VCaP (cell line): ENCODE data around the gene TRIM66.
A peak's percentile ranks its signal among the peaks of the same experiment; 100 is the strongest.

Source experiments
- H3K27ac ChIP-seq: fragments of 450-650 bp; 2 replicates; pipeline ENCODE4 v1.5.1; 2017
- TF ChIP-seq, protein P1 (sequence below): fragments of 450-650 bp; conservative IDR thresholded peaks from 2 replicates; pipeline ENCODE4 v1.5.1; 2017; ENCODE audit warnings: mild to moderate bottlenecking, moderate library complexity

The TRIM66 gene, protein sequence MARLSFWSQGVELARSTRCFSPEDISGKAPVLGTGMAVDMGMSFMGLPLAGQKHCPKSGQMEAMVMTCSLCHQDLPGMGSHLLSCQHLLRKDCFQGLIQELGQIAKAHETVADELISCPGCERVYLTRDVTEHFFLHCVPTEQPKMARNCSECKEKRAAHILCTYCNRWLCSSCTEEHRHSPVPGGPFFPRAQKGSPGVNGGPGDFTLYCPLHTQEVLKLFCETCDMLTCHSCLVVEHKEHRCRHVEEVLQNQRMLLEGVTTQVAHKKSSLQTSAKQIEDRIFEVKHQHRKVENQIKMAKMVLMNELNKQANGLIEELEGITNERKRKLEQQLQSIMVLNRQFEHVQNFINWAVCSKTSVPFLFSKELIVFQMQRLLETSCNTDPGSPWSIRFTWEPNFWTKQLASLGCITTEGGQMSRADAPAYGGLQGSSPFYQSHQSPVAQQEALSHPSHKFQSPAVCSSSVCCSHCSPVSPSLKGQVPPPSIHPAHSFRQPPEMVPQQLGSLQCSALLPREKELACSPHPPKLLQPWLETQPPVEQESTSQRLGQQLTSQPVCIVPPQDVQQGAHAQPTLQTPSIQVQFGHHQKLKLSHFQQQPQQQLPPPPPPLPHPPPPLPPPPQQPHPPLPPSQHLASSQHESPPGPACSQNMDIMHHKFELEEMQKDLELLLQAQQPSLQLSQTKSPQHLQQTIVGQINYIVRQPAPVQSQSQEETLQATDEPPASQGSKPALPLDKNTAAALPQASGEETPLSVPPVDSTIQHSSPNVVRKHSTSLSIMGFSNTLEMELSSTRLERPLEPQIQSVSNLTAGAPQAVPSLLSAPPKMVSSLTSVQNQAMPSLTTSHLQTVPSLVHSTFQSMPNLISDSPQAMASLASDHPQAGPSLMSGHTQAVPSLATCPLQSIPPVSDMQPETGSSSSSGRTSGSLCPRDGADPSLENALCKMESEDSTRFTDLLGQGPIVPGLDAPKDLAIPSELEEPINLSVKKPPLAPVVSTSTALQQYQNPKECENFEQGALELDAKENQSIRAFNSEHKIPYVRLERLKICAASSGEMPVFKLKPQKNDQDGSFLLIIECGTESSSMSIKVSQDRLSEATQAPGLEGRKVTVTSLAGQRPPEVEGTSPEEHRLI (N-terminal part only)

GRCh38 chr11:8682303-8683114, at the start of gene TRIM66, which contains the start of gene RPL27A:
Gene TRIM66, minus strand, starts transcription at chr11:8682665. Its CDS starts 10,391 bp downstream, at chr11:8672274.
Gene RPL27A, plus strand, starts transcription at chr11:8682792. Its CDS starts 22 bp downstream, at chr11:8682814.
- TF ChIP-seq, protein P1, sequence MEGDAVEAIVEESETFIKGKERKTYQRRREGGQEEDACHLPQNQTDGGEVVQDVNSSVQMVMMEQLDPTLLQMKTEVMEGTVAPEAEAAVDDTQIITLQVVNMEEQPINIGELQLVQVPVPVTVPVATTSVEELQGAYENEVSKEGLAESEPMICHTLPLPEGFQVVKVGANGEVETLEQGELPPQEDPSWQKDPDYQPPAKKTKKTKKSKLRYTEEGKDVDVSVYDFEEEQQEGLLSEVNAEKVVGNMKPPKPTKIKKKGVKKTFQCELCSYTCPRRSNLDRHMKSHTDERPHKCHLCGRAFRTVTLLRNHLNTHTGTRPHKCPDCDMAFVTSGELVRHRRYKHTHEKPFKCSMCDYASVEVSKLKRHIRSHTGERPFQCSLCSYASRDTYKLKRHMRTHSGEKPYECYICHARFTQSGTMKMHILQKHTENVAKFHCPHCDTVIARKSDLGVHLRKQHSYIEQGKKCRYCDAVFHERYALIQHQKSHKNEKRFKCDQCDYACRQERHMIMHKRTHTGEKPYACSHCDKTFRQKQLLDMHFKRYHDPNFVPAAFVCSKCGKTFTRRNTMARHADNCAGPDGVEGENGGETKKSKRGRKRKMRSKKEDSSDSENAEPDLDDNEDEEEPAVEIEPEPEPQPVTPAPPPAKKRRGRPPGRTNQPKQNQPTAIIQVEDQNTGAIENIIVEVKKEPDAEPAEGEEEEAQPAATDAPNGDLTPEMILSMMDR, result no peak

DNA sequence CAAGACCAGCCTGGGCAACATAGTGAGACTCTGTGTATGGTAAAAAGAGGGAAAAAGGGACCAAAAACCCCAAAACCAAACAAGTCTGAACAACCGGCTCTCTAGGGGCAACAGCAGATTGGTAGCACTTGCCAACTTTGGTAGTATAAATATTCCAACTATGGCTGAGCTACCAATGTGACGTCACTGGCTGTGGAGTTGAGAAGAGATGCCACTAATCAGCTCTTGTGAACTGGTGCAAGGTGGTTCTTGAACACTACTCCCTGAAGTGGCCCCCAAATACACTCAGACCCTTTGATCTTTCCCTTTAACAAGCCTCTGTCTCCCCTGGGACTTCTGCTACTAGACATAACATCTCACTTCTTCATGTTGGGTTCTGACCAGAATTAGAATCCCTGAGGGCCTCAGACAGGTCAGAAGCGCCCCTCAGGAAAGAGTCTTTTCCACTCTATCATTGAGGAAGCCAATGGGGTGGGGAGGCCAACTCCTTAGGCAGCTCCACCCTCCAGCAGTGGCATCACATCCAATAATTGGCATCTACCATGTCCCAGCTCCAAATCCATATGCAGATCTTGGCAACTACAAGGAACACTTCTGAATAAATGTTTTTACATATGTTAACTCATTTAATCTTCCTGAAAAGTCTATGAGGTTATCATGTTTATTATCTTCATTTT, 49.3 kb upstream of the TRIM66 start:
- TF ChIP-seq, protein P1, result no peak
- no peak overlapping the region for H3K27ac ChIP-seq

More at GRCh38 chr11:8682303-8683114, at the start of gene TRIM66, which contains the start of gene RPL27A:
- peak within 1 kb of the TSS; percentile 96 for H3K27ac ChIP-seq

DNA sequence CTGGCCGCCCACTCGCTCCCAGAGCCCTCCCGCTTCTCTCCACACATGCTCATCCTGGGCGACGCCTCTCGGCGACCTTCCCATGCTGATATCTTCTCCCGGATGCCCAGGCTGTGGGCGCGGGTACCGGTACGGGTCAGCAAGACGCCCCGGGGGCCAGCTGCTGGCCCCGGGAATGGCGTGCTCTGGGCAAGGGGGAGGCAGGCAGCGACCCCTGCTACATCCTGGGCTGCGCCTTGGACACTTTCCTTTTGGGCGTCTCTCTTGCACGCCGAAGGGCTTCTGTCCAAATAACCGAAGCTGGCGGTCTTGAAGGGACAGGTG, 48.2 kb upstream of the TRIM66 start:
- TF ChIP-seq, protein P1, result no peak
- H3K27ac ChIP-seq, result no peak overlapping the region

DNA sequence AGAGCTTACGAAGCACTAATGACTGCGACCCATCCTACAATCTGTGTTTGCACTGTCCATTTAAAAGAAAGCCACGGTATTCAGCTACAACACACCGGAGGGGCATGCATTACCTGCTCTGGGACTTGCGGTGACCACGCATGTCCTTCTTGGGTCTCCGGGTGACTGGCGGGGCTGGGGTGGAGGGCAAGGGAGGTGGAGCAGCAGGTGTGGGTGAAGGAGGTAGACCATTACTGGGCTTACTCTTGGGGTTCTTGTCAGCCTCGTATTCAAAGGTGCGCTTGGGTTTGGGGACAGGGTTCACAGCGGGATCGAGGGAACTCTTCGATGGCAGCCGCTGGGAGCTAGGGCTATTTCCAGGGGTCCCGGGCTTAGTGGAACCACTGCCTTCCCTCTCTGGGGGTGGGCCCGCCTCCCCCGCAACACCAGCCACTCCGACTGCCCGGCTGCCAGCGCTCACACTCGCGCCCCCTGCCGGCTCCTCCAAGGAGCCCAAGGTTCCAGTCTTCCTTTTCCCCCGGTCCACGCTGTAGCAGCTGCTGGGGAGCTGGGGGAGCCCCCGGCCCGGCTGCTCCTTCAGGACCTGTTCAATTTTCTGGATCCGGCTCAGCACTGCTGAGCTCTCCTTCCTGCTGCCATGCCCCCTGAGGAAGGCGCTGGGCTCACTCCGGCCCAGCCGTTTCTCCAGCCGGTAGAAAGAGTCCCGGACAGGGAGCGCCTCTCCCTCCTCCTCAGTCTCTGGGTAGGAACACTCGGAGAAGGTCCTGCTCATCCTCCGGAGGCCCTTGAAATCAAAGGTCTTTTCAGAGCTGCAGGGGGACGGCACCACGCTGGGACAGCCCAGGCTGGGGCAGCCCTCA, 47.6 kb upstream of the TRIM66 start:
- TF ChIP-seq, protein P1, result no peak
- no peak overlapping the region for H3K27ac ChIP-seq

DNA sequence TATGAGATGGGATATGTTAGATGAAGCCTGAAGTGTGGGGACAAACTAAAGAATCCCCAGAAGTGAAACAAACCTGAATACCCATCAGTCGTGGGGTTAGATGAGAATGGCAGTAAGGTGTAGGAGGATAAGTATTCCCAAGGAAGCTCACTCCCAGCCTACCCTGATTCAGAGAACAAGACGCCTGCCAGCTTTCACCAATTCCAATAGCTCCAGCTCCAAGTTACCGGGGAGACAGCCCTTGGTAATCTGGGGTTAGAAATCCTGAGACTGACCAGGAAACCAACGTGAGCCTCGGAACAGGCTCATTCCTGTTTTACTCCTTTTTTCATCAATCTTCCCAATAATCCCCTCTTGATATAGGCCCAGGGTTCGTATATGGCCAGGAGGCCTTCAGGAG, 46.6 kb upstream of the TRIM66 start:
- TF ChIP-seq, protein P1, result no peak
- H3K27ac ChIP-seq, result no peak overlapping the region

DNA sequence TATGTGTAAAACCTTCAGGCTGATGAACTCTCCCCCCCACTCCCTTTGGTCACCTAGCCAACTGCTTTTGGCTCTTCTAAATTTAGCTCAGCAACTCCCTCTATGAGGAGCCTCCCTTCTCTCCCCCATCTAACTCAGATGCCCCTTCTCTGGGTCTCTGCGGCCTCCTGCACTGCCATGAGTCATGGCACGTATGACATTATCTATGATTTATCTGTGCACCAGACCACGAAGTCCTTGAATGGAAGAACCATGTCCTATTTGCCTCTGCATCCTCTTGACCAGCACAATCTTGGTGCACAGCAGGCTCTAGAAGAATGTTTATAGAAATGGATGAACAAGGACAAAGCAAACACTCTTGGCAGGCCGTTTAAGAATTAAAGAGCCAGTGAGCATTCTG, 46.1 kb upstream of the TRIM66 start:
- TF ChIP-seq, protein P1, result no peak
- H3K27ac ChIP-seq, result no peak overlapping the region
